DND-41 (cell line): ENCODE data around the gene SEC11C.

Experiments
- EZH2 ChIP-seq: IDR thresholded peaks from 3 replicates; pipeline ENCODE4 v1.6.1; 2012; ENCODE audit warnings: borderline replicate concordance, low read depth, mild to moderate bottlenecking, moderate library complexity, low read length, inconsistent platforms; ENCODE audit not compliant: severe bottlenecking
- TF ChIP-seq, protein P1 (sequence below): IDR thresholded peaks from 2 replicates; pipeline ENCODE4 v1.5.1; 2012; ENCODE audit warnings: borderline replicate concordance, low read length, moderate library complexity, mild to moderate bottlenecking; ENCODE audit not compliant: poor library complexity, severe bottlenecking; ENCODE audit errors: extremely low read depth

GRCh38 chr18:59141294-59142068 lies 1.8 kb downstream of the SEC11C start:
- TF ChIP-seq, protein P1, sequence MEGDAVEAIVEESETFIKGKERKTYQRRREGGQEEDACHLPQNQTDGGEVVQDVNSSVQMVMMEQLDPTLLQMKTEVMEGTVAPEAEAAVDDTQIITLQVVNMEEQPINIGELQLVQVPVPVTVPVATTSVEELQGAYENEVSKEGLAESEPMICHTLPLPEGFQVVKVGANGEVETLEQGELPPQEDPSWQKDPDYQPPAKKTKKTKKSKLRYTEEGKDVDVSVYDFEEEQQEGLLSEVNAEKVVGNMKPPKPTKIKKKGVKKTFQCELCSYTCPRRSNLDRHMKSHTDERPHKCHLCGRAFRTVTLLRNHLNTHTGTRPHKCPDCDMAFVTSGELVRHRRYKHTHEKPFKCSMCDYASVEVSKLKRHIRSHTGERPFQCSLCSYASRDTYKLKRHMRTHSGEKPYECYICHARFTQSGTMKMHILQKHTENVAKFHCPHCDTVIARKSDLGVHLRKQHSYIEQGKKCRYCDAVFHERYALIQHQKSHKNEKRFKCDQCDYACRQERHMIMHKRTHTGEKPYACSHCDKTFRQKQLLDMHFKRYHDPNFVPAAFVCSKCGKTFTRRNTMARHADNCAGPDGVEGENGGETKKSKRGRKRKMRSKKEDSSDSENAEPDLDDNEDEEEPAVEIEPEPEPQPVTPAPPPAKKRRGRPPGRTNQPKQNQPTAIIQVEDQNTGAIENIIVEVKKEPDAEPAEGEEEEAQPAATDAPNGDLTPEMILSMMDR, result no peak
- no peak for TF ChIP-seq EZH2
